K562 (cell line): ENCODE data around the gene ADPRHL1. TPM values are rescaled to one million over a fixed set of nuclear protein-coding genes. Genes with fewer than 3 reads are reported as not detected.
A peak's percentile ranks its signal among the peaks of the same experiment; 100 is the strongest.

ENCODE experiments used
- ARID1B ChIP-seq: fragments of 450-650 bp; IDR thresholded peaks from 2 replicates; pipeline ENCODE4 v1.6.1; 2016; ENCODE audit warnings: antibody characterized with exemption, mild to moderate bottlenecking, inconsistent platforms
- ARNT ChIP-seq, 2 experiments: fragments of 450-650 bp; IDR thresholded peaks; 2 replicates each; pipeline ENCODE4 v1.6.1; 2016; ENCODE audit warnings: mild to moderate bottlenecking in 1 of 2
- DPF2 ChIP-seq: fragments of 450-650 bp; IDR thresholded peaks from 2 replicates; pipeline ENCODE4 v1.6.1; 2016
- FOSL1 ChIP-seq: fragments of 200-800 bp; sonication (Bioruptor generic); conservative IDR thresholded peaks from 2 replicates; pipeline ENCODE4 v1.6.1; 2016; ENCODE audit warnings: missing genetic modification characterization, missing compliant biosample characterization
- FUS ChIP-seq: fragments of 200-400 bp; formaldehyde crosslinking; optimal IDR thresholded peaks from 2 replicates; pipeline ENCODE3; 2017; ENCODE audit warnings: low read depth, low read length
- ILF3 ChIP-seq: fragments of 450-650 bp; IDR thresholded peaks from 2 replicates; pipeline ENCODE4 v1.6.1; 2018; ENCODE audit warnings: antibody characterized with exemption, mild to moderate bottlenecking, moderate library complexity, borderline replicate concordance
- MYBL2 ChIP-seq, 2 experiments: fragments of 450-650 bp in 1 of 2; sonication (generic) in 1 of 2; formaldehyde crosslinking in 1 of 2; IDR thresholded peaks; 2 replicates each; pipeline versions ENCODE4 v1.6.1 to v1.8.1; 2017 to 2022; ENCODE audit warnings: borderline replicate concordance in 1 of 2, inconsistent platforms in 1 of 2, low read depth in 1 of 2, mild to moderate bottlenecking in 1 of 2, missing genetic modification reagents in 1 of 2, moderate library complexity in 1 of 2
- NUFIP1 ChIP-seq: fragments of 450-650 bp; IDR thresholded peaks from 2 replicates; pipeline ENCODE4 v1.6.1; 2018; ENCODE audit not compliant: partially characterized antibody
- PML ChIP-seq: IDR thresholded peaks from 2 replicates; pipeline ENCODE4 v1.6.1; 2012; ENCODE audit warnings: low read length, inconsistent platforms
- POLR2G ChIP-seq: fragments of 200-400 bp; formaldehyde crosslinking; IDR thresholded peaks from 2 replicates; pipeline ENCODE4 v1.6.1; 2017; ENCODE audit warnings: low read depth, mild to moderate bottlenecking, antibody characterized with exemption, low read length, moderate library complexity
- PTBP1 ChIP-seq: fragments of 200-400 bp; formaldehyde crosslinking; IDR thresholded peaks from 2 replicates; pipeline ENCODE4 v1.6.1; 2017; ENCODE audit warnings: low read depth, low read length
- RFX1 ChIP-seq: fragments of 450-650 bp; IDR thresholded peaks from 2 replicates; pipeline ENCODE4 v1.6.1; 2016; ENCODE audit warnings: mild to moderate bottlenecking, moderate library complexity
- SP1 ChIP-seq: sonication (generic); formaldehyde crosslinking; IDR thresholded peaks from 2 replicates; pipeline ENCODE4 v1.8.1; 2022; ENCODE audit warnings: mild to moderate bottlenecking, missing genetic modification reagents
- TAL1 ChIP-seq: fragments of 450-650 bp; IDR thresholded peaks from 2 replicates; pipeline ENCODE4 v1.6.1; 2016; ENCODE audit warnings: mild to moderate bottlenecking
- YBX1 ChIP-seq: fragments of 450-650 bp; IDR thresholded peaks from 2 replicates; pipeline ENCODE4 v1.7.1; 2016; ENCODE audit warnings: mild to moderate bottlenecking
- ZNF217 ChIP-seq: sonication (generic); formaldehyde crosslinking; IDR thresholded peaks from 2 replicates; pipeline ENCODE4 v1.8.0; 2022; ENCODE audit warnings: mild to moderate bottlenecking, missing genetic modification reagents
- polyA plus RNA-seq, 8 experiments: library from polyadenylated mRNA; depleted of rRNA in 4 of 8; stranded (reverse) in 5 of 8; unstranded in 3 of 8; fragments of >200 nt; fragmentation: Nextera tagmentation in 2 of 8; fragmentation: Illumina TruSeq in 1 of 8; extraction: Ambion mirVana in 2 of 8; extraction: Trizol in 1 of 8; gene quantifications; 2 replicates each; pipeline versions ENCODE4 v1.2.1 to v1.2.3, GENCODE V29; 2011 to 2014; ENCODE audit warnings: inconsistent platforms in 1 of 8, missing spikeins in 1 of 8
- total RNA-seq, 7 experiments: library from RNA; depleted of rRNA in 6 of 7; stranded (reverse); fragments of >200 nt in 6 of 7; fragmentation: Illumina TruSeq in 2 of 7; extraction: Trizol in 2 of 7; gene quantifications; 2 replicates each; pipeline versions ENCODE4 v1.2.1 to v1.2.3, GENCODE V29; 2011 to 2021; ENCODE audit warnings: low replicate concordance in 1 of 7
- TF ChIP-seq, protein P1 (sequence below): sonication (generic); IDR thresholded peaks from 2 replicates; pipeline ENCODE4 v1.6.1; 2016
- TF ChIP-seq, protein P2 (sequence below): fragments of 250-450 bp; sonication (Bioruptor Pico); IDR thresholded peaks from 2 replicates; pipeline ENCODE4 v1.5.0; 2020; ENCODE audit warnings: mild to moderate bottlenecking, borderline replicate concordance
- TF ChIP-seq, protein P3 (sequence below): fragments of 450-650 bp; IDR thresholded peaks from 2 replicates; pipeline ENCODE4 v1.6.1; 2016; ENCODE audit warnings: low read depth

ADPRHL1 gene
- total and polyA plus RNA-seq, 9 of the 15 experiments (the other 6 are each of a cell fraction or from before 2014, with no cell fraction given) = 0.06 to 0.76 (median 0.37) TPM; not detected in 1

DNA sequence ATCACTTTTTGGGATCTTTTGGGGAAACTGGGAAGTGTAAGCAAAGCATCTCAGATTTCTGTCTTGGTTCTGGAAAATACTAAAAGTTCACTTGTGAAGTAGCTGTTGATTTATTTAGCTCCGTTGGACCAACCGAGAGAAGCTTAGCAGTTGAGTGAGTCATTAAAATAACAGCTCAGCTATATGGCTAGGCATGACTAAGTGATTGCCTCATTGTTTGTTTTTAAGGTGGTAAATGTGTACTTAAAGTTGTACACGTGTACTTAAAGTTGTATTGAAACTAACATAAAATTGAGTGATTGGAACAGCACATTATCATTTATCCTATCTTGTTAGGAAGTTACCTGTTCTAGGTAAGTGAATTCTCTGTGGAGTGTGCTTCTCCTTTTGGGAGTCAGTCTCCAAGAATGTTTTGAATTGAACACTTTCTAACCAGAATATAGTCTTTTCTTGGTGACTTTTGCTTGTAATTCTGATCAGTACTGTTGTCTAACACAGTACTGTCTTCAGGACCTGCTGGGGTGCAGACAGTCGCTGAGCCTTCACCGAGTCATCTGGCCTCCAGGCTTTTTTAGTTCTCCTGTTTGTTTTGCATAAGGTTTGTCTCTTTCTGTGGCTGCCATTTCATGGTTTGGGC lies 40.1 kb upstream of the ADPRHL1 start (continued):
- no peak for TF ChIP-seq ILF3
- TF ChIP-seq YBX1 = no peak
- no peak for TF ChIP-seq NUFIP1
- no peak for TF ChIP-seq SP1 (CRISPR knock-in tag)
- TF ChIP-seq FOSL1 (tag) = peak; percentile 97
- TF ChIP-seq ZNF217 = no peak
- TF ChIP-seq, protein P1, sequence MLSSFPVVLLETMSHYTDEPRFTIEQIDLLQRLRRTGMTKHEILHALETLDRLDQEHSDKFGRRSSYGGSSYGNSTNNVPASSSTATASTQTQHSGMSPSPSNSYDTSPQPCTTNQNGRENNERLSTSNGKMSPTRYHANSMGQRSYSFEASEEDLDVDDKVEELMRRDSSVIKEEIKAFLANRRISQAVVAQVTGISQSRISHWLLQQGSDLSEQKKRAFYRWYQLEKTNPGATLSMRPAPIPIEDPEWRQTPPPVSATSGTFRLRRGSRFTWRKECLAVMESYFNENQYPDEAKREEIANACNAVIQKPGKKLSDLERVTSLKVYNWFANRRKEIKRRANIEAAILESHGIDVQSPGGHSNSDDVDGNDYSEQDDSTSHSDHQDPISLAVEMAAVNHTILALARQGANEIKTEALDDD = peak; percentile 30; the same call in 1 of the 2 replicates
- no peak for TF ChIP-seq FUS
- TF ChIP-seq RFX1 = no peak
- TF ChIP-seq TAL1 = no peak; the same call in 1 of the 2 replicates
- TF ChIP-seq PTBP1 = no peak
- TF ChIP-seq PML = no peak
- TF ChIP-seq POLR2G = 0 out of 2 replicates have a peak, but pooled peaks have one; percentile 25
- peak; percentile 86 for TF ChIP-seq DPF2
- peak; percentile 76 for TF ChIP-seq ARID1B
- TF ChIP-seq MYBL2 (IDR thresholded peaks at IDR 0.05; ENCODE audit: low read depth) = peak; percentile 13; the same call in 1 of the 2 replicates
- no peak for TF ChIP-seq MYBL2 (CRISPR knock-in tag; IDR thresholded peaks at IDR 0.05; ENCODE audit: borderline replicate concordance)
- TF ChIP-seq, protein P2, sequence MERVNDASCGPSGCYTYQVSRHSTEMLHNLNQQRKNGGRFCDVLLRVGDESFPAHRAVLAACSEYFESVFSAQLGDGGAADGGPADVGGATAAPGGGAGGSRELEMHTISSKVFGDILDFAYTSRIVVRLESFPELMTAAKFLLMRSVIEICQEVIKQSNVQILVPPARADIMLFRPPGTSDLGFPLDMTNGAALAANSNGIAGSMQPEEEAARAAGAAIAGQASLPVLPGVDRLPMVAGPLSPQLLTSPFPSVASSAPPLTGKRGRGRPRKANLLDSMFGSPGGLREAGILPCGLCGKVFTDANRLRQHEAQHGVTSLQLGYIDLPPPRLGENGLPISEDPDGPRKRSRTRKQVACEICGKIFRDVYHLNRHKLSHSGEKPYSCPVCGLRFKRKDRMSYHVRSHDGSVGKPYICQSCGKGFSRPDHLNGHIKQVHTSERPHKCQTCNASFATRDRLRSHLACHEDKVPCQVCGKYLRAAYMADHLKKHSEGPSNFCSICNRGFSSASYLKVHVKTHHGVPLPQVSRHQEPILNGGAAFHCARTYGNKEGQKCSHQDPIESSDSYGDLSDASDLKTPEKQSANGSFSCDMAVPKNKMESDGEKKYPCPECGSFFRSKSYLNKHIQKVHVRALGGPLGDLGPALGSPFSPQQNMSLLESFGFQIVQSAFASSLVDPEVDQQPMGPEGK = no peak
- TF ChIP-seq, protein P3, sequence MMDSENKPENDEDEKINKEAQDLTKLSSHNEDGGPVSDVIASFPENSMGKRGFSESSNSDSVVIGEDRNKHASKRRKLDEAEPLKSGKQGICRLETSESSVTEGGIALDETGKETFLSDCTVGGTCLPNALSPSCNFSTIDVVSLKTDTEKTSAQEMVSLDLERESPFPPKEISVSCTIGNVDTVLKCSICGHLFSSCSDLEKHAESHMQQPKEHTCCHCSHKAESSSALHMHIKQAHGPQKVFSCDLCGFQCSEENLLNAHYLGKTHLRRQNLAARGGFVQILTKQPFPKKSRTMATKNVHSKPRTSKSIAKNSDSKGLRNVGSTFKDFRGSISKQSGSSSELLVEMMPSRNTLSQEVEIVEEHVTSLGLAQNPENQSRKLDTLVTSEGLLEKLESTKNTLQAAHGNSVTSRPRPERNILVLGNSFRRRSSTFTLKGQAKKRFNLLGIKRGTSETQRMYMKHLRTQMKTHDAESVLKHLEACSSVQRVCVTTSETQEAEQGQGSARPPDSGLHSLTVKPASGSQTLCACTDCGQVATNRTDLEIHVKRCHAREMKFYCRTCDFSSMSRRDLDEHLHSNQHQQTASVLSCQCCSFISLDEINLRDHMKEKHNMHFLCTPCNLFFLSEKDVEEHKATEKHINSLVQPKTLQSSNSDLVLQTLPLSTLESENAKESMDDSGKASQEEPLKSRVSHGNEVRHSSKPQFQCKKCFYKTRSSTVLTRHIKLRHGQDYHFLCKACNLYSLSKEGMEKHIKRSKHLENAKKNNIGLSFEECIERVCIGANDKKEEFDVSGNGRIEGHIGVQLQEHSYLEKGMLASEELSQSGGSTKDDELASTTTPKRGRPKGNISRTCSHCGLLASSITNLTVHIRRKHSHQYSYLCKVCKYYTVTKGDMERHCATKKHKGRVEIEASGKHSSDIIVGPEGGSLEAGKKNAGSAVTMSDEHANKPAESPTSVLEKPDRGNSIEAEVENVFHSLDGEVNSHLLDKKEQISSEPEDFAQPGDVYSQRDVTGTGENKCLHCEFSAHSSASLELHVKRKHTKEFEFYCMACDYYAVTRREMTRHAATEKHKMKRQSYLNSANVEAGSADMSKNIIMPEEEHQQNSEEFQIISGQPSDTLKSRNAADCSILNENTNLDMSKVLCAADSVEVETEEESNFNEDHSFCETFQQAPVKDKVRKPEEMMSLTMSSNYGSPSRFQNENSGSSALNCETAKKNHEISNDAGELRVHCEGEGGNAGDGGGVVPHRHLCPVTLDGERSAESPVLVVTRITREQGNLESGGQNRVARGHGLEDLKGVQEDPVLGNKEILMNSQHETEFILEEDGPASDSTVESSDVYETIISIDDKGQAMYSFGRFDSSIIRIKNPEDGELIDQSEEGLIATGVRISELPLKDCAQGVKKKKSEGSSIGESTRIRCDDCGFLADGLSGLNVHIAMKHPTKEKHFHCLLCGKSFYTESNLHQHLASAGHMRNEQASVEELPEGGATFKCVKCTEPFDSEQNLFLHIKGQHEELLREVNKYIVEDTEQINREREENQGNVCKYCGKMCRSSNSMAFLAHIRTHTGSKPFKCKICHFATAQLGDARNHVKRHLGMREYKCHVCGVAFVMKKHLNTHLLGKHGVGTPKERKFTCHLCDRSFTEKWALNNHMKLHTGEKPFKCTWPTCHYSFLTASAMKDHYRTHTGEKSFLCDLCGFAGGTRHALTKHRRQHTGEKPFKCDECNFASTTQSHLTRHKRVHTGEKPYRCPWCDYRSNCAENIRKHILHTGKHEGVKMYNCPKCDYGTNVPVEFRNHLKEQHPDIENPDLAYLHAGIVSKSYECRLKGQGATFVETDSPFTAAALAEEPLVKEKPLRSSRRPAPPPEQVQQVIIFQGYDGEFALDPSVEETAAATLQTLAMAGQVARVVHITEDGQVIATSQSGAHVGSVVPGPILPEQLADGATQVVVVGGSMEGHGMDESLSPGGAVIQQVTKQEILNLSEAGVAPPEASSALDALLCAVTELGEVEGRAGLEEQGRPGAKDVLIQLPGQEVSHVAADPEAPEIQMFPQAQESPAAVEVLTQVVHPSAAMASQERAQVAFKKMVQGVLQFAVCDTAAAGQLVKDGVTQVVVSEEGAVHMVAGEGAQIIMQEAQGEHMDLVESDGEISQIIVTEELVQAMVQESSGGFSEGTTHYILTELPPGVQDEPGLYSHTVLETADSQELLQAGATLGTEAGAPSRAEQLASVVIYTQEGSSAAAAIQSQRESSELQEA = no peak
- TF ChIP-seq ARNT (IDR thresholded peaks at IDR 0.05) = peak in 1 of 2 experiments; percentile 61; a peak in 1 of 4 replicates
